RCC 7860 (cell line): ENCODE data around the gene KLF7.
A peak's percentile ranks its signal among the peaks of the same experiment; 100 is the strongest.

ENCODE experiments used
- DNase-seq: peaks from one replicate; pipeline ENCODE4 v3.0.0-alpha.2; 2015; ENCODE audit warnings: low spot score
- FAIRE-seq: peaks from 2 replicates; lab custom pipeline; 2012; peaks lifted over from hg19 to GRCh38; lab: Jason Lieb, UNC

Gene KLF7

GRCh38 chr2:207150284-207150683 is 15.5 kb downstream of the KLF7 start:
- FAIRE-seq (no peak), DNase-seq (no peak)

GRCh38 chr2:207149249-207150213 is 16.2 kb downstream of the KLF7 start:
- FAIRE-seq (no peak), DNase-seq (no peak)

GRCh38 chr2:207148020-207148419 is 17.7 kb downstream of the KLF7 start:
- DNase-seq: peak; percentile 32
- no peak for FAIRE-seq

GRCh38 chr2:207144173-207144785 is 21.5 kb downstream of the KLF7 start:
- FAIRE-seq: no peak
- DNase-seq: no peak

- DNase-seq (no peak), FAIRE-seq (no peak)
Observed at GRCh38 chr2:207143215-207144172, 22.3 kb downstream of the KLF7 start.

- no peak for DNase-seq
- no peak for FAIRE-seq
Observed at GRCh38 chr2:207142461-207142860, 23.3 kb downstream of the KLF7 start.

- DNase-seq (no peak), FAIRE-seq (no peak)
Observed at GRCh38 chr2:207141386-207141785, 24.4 kb downstream of the KLF7 start.

- FAIRE-seq: no peak
Observed at GRCh38 chr2:207140265-207140664, 25.5 kb downstream of the KLF7 start.

GRCh38 chr2:207139552-207139951 is 26.2 kb downstream of the KLF7 start:
- DNase-seq: no peak

More at GRCh38 chr2:207140265-207140664, 25.5 kb downstream of the KLF7 start:
- DNase-seq: no peak

GRCh38 chr2:207138627-207139297 is 27.0 kb downstream of the KLF7 start:
- FAIRE-seq (no peak), DNase-seq (no peak)

More at GRCh38 chr2:207139552-207139951, 26.2 kb downstream of the KLF7 start:
- FAIRE-seq: no peak

GRCh38 chr2:207137596-207138337 is 28.0 kb downstream of the KLF7 start:
- FAIRE-seq: no peak
- DNase-seq: no peak

GRCh38 chr2:207136874-207137273 is 28.9 kb downstream of the KLF7 start:
- no peak for FAIRE-seq
- no peak for DNase-seq

GRCh38 chr2:207135801-207136457 is 29.8 kb downstream of the KLF7 start:
- DNase-seq: peak; percentile 15
- no peak for FAIRE-seq

- FAIRE-seq: no peak
Observed at GRCh38 chr2:207135340-207135739, 30.4 kb downstream of the KLF7 start.

GRCh38 chr2:207133820-207134519 is 31.8 kb downstream of the KLF7 start:
- DNase-seq (peak; percentile 82), FAIRE-seq (peak; percentile 85)

More at GRCh38 chr2:207135340-207135739, 30.4 kb downstream of the KLF7 start:
- peak; percentile 32 for DNase-seq

- DNase-seq: no peak
- no peak for FAIRE-seq
Observed at GRCh38 chr2:207133458-207133819, 32.3 kb downstream of the KLF7 start.

- DNase-seq (no peak), FAIRE-seq (no peak)
Observed at GRCh38 chr2:207132019-207132418, 33.7 kb downstream of the KLF7 start.

GRCh38 chr2:207131594-207131993 is 34.2 kb downstream of the KLF7 start:
- no peak for FAIRE-seq
- no peak for DNase-seq
